Vagina (tissue), 2 donors: Measurements from ENCODE around the gene HIVEP1.

ENCODE experiments used
- POLR2A ChIP-seq, 2 donors: fragments of 450-650 bp; IDR thresholded peaks; one replicate each; pipeline ENCODE4 v1.6.1; 2017; ENCODE audit warnings: antibody characterized with exemption in 2 of 2, mild to moderate bottlenecking in 2 of 2, moderate library complexity in 2 of 2
- POLR2AphosphoS5 ChIP-seq, 2 donors: sonication (generic); formaldehyde crosslinking; IDR thresholded peaks; one replicate each; pipeline ENCODE4 v1.9.0; 2017; ENCODE audit warnings: antibody characterized with exemption in 2 of 2, mild to moderate bottlenecking in 2 of 2, low read depth in 1 of 2; ENCODE audit not compliant: insufficient read depth in 1 of 2
- TF ChIP-seq, protein P1 (sequence below), 3 experiments: fragments of 450-650 bp in 2 of 3; fragments of 200-600 bp in 1 of 3; sonication (generic) in 1 of 3; IDR thresholded peaks; one replicate each; pipeline ENCODE4 v1.5.1; 2017 to 2019; ENCODE audit warnings: antibody characterized with exemption in 3 of 3, mild to moderate bottlenecking in 2 of 3, moderate library complexity in 2 of 3

DNA sequence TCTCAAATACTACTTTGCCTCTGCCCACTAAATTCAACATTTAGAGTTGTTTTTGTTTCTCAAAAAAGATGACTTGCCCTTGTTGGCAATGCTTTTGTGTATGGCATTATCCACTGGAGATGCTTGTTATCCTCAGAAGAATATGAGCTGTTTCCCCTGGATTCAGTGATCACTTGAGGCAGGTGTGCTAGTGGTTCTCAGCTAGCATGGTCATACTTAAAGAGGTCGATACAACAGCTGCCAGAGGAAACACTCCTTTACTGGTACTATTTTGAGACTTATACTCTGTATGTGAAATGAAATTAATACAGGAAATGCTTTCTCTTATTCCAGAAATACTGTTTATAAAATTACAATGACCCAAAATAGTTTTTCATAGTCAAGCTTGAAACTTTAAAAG lies 122.5 kb downstream of the HIVEP1 start:
- TF ChIP-seq POLR2A (IDR thresholded peaks at IDR 0.05) (no peak), POLR2AphosphoS5 (IDR thresholded peaks at IDR 0.05; ENCODE audit: insufficient read depth in 1 of 2, low read depth in 1 of 2) (no peak)
- TF ChIP-seq, protein P1, sequence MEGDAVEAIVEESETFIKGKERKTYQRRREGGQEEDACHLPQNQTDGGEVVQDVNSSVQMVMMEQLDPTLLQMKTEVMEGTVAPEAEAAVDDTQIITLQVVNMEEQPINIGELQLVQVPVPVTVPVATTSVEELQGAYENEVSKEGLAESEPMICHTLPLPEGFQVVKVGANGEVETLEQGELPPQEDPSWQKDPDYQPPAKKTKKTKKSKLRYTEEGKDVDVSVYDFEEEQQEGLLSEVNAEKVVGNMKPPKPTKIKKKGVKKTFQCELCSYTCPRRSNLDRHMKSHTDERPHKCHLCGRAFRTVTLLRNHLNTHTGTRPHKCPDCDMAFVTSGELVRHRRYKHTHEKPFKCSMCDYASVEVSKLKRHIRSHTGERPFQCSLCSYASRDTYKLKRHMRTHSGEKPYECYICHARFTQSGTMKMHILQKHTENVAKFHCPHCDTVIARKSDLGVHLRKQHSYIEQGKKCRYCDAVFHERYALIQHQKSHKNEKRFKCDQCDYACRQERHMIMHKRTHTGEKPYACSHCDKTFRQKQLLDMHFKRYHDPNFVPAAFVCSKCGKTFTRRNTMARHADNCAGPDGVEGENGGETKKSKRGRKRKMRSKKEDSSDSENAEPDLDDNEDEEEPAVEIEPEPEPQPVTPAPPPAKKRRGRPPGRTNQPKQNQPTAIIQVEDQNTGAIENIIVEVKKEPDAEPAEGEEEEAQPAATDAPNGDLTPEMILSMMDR (IDR thresholded peaks at IDR 0.05): no peak
